OCI-LY3 (cell line): ENCODE measurements around the gene SLIT1.

ENCODE experiments used
- H2AFZ ChIP-seq: fragments of 200-600, 300-600 bp; shearing (Covaris generic); 2 replicates; pipeline ENCODE4 v1.6.0; 2014; ENCODE audit warnings: antibody characterized with exemption, low read depth, low read length
- H3K27ac ChIP-seq: fragments of 200-600, 300-600 bp; sonication (generic); 2 replicates; pipeline ENCODE4 v1.5.1; 2014; ENCODE audit warnings: mild to moderate bottlenecking, low read length, moderate library complexity, mixed read lengths
- H3K27me3 ChIP-seq: fragments of 200-600, 300-600 bp; sonication (generic); 2 replicates; pipeline ENCODE4 v1.6.1; 2014; ENCODE audit warnings: low read depth, low read length, mixed read lengths
- H3K36me3 ChIP-seq: fragments of 200-600, 300-600 bp; sonication (generic); replicated peaks from 2 replicates; pipeline ENCODE3; 2014; ENCODE audit warnings: low read depth, low read length, mixed read lengths
- H3K4me1 ChIP-seq: fragments of 300-600, 200-600 bp; sonication (generic); 2 replicates; pipeline ENCODE4 v1.6.1; 2014; ENCODE audit warnings: low read length, mixed read lengths
- H3K4me2 ChIP-seq: fragments of 200-600, 300-600 bp; sonication (generic); 2 replicates; pipeline ENCODE4 v1.6.1; 2014; ENCODE audit warnings: low read length, mixed read lengths
- H3K4me3 ChIP-seq: fragments of 300-600, 200-600 bp; sonication (generic); 2 replicates; pipeline ENCODE4 v1.5.1; 2014; ENCODE audit warnings: antibody characterized with exemption, mild to moderate bottlenecking, low read length, moderate library complexity
- H3K79me2 ChIP-seq: fragments of 300-600, 200-600 bp; shearing (Covaris generic); 2 replicates; pipeline ENCODE4 v1.6.1; 2014; ENCODE audit warnings: mild to moderate bottlenecking, low read length, mixed read lengths
- H3K9ac ChIP-seq: fragments of 300-600, 200-600 bp; shearing (Covaris generic); 2 replicates; pipeline ENCODE4 v1.6.0; 2014; ENCODE audit warnings: mild to moderate bottlenecking, low read length, moderate library complexity
- H3K9me3 ChIP-seq: fragments of 200-600, 300-600 bp; shearing (Covaris generic); 2 replicates; pipeline ENCODE4 v1.6.1; 2014; ENCODE audit warnings: low read length, mixed read lengths; ENCODE audit not compliant: insufficient read depth
- H4K20me1 ChIP-seq: fragments of 200-600, 300-600 bp; sonication (generic); 2 replicates; pipeline ENCODE4 v1.6.1; 2016; ENCODE audit warnings: low read length, mixed read lengths; ENCODE audit not compliant: insufficient read depth
- EZH2phosphoT487 ChIP-seq: fragments of 200-600 bp; shearing (Covaris generic); IDR thresholded peaks from 2 replicates; pipeline ENCODE4 v1.6.1; 2018; ENCODE audit warnings: antibody characterized with exemption, mixed run types, low read depth
- TF ChIP-seq, protein P1 (sequence below): fragments of 200-600, 300-600 bp; sonication (generic); IDR thresholded peaks from 2 replicates; pipeline ENCODE4 v1.5.1; 2014; ENCODE audit warnings: antibody characterized with exemption, low read length, low read depth

SLIT1 gene

DNA sequence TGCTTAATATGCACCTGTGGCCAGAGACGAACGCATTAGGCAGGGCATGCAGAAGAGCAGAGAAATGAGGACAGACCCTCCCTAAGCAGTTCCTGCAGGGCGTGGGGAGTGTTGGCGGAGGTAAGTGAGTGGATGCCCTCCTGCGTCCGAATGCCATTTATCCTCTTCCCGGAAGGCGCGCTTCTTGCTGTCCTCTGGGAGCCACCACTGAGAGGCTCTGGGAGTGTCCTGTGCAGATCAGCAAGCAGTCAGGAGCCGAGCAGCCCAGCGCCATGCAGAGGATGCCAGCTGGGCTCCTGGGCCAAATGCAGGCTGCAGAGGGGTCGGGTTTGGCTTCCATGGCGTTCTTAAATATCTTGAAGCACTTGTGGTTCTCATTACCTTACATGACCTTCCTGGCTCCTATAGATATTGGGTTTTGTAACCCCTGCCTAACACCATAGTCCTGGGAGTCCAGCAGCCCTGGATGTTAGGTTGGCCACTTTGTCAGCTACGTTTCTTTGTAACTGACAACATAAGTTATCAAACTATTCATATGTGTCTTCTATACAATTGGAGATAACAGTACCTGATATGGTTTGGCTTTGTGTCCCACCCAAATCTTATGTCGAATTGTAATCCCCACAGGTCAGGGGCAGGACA is 30.0 kb upstream of the SLIT1 start:
- no peaks in the 10 kb centered on the region for H4K20me1 ChIP-seq
- no peak overlapping the region for H3K4me2 ChIP-seq
- no peaks in the 10 kb centered on the region for H3K27me3 ChIP-seq
- H3K36me3 ChIP-seq, result peaks cover 4% of the 10 kb centered on the region
- no peak overlapping the region for H3K27ac ChIP-seq
- no peak overlapping the region for H2AFZ ChIP-seq
- no peak overlapping the region for H3K4me3 ChIP-seq
- H3K79me2 ChIP-seq, result no peaks in the 10 kb centered on the region
- TF ChIP-seq, protein P1, sequence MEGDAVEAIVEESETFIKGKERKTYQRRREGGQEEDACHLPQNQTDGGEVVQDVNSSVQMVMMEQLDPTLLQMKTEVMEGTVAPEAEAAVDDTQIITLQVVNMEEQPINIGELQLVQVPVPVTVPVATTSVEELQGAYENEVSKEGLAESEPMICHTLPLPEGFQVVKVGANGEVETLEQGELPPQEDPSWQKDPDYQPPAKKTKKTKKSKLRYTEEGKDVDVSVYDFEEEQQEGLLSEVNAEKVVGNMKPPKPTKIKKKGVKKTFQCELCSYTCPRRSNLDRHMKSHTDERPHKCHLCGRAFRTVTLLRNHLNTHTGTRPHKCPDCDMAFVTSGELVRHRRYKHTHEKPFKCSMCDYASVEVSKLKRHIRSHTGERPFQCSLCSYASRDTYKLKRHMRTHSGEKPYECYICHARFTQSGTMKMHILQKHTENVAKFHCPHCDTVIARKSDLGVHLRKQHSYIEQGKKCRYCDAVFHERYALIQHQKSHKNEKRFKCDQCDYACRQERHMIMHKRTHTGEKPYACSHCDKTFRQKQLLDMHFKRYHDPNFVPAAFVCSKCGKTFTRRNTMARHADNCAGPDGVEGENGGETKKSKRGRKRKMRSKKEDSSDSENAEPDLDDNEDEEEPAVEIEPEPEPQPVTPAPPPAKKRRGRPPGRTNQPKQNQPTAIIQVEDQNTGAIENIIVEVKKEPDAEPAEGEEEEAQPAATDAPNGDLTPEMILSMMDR, result no peak
- no peak for TF ChIP-seq EZH2phosphoT487
- peaks cover 7% of the 10 kb centered on the region for H3K4me1 ChIP-seq
- no peak overlapping the region for H3K9ac ChIP-seq
- no peaks in the 10 kb centered on the region for H3K9me3 ChIP-seq

DNA sequence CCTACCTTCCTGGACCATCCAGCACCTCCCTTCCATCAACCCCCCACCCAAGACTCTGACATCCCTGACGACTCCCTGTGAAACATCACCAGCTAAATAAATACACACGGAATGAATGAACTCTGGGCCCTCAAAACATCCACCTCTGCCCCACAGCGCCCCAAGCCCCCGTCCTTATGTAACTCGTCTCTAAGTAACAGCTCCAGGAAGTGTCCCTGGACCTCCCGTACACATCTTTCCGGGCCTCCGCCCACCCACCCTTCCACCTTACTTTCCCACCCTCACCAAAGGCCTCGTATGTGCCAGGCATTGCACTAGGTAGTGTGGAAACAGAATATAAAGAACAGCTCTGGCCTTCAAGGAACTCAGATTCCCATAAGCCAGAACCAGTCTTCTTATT is 27.7 kb upstream of the SLIT1 start:
- no peak overlapping the region for H2AFZ ChIP-seq
- no peaks in the 10 kb centered on the region for H3K9me3 ChIP-seq
- no peaks in the 10 kb centered on the region for H3K79me2 ChIP-seq
- no peak overlapping the region for H3K4me3 ChIP-seq
- H3K9ac ChIP-seq, result no peak overlapping the region
- no peak overlapping the region for H3K27ac ChIP-seq
- no peaks in the 10 kb centered on the region for H3K27me3 ChIP-seq
- H3K4me1 ChIP-seq, result peaks cover 5% of the 10 kb centered on the region
- no peaks in the 10 kb centered on the region for H4K20me1 ChIP-seq
- no peak overlapping the region for H3K4me2 ChIP-seq
- TF ChIP-seq EZH2phosphoT487, result no peak
- TF ChIP-seq, protein P1, result no peak
- H3K36me3 ChIP-seq, result no peaks in the 10 kb centered on the region

DNA sequence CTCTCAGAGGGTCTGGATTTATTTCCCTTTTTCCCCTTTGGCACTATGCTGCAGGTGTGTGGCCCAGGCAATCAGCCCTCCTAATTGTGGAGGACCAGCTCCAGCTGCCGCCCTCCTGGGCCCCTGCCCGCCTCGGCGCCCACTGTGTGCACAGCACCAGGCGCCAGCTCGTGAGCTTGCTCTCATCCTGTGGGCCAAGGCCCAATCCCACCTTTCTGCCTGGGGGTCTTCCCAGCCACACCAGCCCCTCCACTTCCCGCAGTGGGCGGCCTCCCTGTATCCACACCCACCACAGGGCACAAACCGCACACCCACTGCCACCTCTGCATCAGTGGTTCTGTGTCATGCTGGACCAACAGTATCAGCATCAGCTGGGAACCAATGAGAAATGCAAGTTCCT is 25.5 kb upstream of the SLIT1 start:
- Histone ChIP-seq H3K79me2 (no peaks in the 10 kb centered on the region), H2AFZ (no peak overlapping the region), H3K36me3 (no peaks in the 10 kb centered on the region), H3K4me1 (no peaks in the 10 kb centered on the region), H4K20me1 (no peaks in the 10 kb centered on the region), H3K27me3 (no peaks in the 10 kb centered on the region), H3K9ac (no peak overlapping the region), H3K27ac (no peak overlapping the region), H3K4me2 (no peak overlapping the region), H3K9me3 (no peaks in the 10 kb centered on the region), H3K4me3 (no peak overlapping the region)
- TF ChIP-seq, protein P1, result no peak
- TF ChIP-seq EZH2phosphoT487, result no peak

DNA sequence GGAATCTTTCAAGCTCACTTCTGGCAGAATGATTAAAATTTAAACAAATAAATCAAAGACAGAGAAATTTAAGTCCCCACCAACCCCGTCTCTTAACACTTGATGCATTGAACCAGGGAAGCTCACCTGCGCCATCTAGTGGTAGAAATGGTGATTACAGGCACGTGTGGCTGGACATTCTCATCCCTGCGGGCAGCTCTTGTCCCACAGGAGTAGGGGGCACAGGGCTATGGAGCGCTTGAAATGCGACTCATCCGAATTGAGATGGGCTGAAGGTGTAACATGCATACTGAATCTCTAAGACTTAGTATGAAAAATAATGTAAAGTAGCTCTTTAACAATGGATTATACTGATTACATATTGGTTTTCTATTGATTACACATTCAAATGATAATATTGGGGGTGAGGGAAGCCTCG is 24.8 kb upstream of the SLIT1 start:
- Histone ChIP-seq H3K79me2 (no peaks in the 10 kb centered on the region), H3K9me3 (no peaks in the 10 kb centered on the region), H4K20me1 (no peaks in the 10 kb centered on the region), H3K36me3 (no peaks in the 10 kb centered on the region), H3K27ac (no peak overlapping the region), H3K9ac (no peak overlapping the region), H3K27me3 (no peaks in the 10 kb centered on the region), H2AFZ (no peak overlapping the region), H3K4me2 (no peak overlapping the region), H3K4me1 (no peaks in the 10 kb centered on the region), H3K4me3 (no peak overlapping the region)
- TF ChIP-seq EZH2phosphoT487, result no peak
- TF ChIP-seq, protein P1, result peak; percentile 81
